A549 (cell line): Measurements from ENCODE around the gene RIPOR2.

Source experiments
- BHLHE40 ChIP-seq: IDR thresholded peaks from 2 replicates; pipeline ENCODE4 v1.6.1; 2012; ENCODE audit warnings: low read depth, low read length, inconsistent platforms
- EP300 ChIP-seq, 2 experiments: fragments of >200 bp; sonication (Bioruptor Twin); formaldehyde crosslinking; IDR thresholded peaks; 2 replicates in 1 of 2; 3 replicates in 1 of 2; pipeline ENCODE4 v1.6.1; 2016 to 2017
- MAFK ChIP-seq: fragments of 450-650 bp; IDR thresholded peaks from 2 replicates; pipeline ENCODE4 v1.6.1; 2014; ENCODE audit not compliant: partially characterized antibody
- MYC ChIP-seq: IDR thresholded peaks from 2 replicates; pipeline ENCODE4 v1.6.1; 2012; ENCODE audit warnings: mild to moderate bottlenecking, inconsistent platforms, low read length, improper control_type of control experiment, borderline replicate concordance
- POLR2A ChIP-seq: IDR thresholded peaks from 2 replicates; pipeline ENCODE4 v1.6.1; 2012; ENCODE audit warnings: mild to moderate bottlenecking, low read length
- RCOR1 ChIP-seq: fragments of 150-350 bp; IDR thresholded peaks from 2 replicates; pipeline ENCODE4 v1.6.1; 2014; ENCODE audit warnings: antibody characterized with exemption, low read length, low read depth
- RFX5 ChIP-seq: fragments of 450-650 bp; IDR thresholded peaks from 2 replicates; pipeline ENCODE4 v1.7.1; 2014; ENCODE audit warnings: antibody characterized with exemption, mild to moderate bottlenecking, moderate library complexity
- TF ChIP-seq, protein P1 (sequence below): fragments of >200 bp; sonication (Bioruptor Twin); formaldehyde crosslinking; IDR thresholded peaks from 3 replicates; pipeline ENCODE4 v1.5.1; 2016
- TF ChIP-seq, protein P2 (sequence below): fragments of >200 bp; sonication (Bioruptor Twin); formaldehyde crosslinking; IDR thresholded peaks from 3 replicates; pipeline ENCODE4 v1.6.1; 2016

DNA sequence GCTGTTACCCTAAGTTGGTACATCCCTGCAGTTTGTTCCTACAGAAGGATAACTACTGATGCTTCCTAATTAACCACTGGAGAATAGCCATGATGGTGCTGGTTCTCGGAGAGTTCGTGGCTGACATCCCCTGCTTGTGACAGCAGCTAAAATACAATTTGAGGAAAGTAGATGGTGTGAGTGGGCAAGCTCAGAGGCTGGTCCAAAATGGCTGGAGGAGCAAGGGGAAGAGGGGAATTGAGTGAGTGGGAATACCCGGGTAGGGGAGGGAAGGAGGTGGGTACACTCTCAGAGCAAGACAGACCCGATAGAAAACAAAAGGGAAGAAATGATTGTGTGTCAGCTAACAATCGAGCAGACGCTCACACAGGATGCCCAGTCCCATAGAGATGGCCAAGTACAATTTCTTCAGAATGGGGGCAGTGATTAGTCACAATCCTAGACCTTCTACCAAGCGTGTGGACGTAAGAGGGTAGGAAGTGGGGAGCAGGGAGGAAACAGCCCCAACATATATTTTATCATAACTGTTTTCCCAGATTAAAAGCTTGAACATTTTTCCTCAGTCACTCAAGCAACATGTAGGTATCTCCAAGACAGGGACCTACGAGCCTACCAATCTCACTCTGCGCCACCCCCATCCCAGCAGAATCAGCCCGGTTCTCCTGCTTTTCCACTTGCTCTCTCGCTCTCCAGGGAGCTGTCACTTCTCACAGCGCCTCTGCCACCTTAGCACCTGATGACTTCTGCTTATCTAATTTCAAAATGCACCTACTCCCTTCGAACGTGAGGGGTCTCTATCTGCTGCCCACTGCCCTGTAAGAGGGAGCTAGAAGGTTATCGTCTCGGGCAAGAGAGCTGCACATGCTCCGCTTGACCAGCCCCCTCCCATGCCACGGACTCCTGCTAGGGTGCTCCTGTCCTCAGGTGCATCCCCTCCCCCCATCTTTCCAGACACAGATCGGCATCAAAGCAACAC, 26.2 kb downstream of the RIPOR2 start:
- TF ChIP-seq, protein P1, sequence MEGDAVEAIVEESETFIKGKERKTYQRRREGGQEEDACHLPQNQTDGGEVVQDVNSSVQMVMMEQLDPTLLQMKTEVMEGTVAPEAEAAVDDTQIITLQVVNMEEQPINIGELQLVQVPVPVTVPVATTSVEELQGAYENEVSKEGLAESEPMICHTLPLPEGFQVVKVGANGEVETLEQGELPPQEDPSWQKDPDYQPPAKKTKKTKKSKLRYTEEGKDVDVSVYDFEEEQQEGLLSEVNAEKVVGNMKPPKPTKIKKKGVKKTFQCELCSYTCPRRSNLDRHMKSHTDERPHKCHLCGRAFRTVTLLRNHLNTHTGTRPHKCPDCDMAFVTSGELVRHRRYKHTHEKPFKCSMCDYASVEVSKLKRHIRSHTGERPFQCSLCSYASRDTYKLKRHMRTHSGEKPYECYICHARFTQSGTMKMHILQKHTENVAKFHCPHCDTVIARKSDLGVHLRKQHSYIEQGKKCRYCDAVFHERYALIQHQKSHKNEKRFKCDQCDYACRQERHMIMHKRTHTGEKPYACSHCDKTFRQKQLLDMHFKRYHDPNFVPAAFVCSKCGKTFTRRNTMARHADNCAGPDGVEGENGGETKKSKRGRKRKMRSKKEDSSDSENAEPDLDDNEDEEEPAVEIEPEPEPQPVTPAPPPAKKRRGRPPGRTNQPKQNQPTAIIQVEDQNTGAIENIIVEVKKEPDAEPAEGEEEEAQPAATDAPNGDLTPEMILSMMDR, result no peak
- no peak for TF ChIP-seq MAFK
- no peak for TF ChIP-seq POLR2A
- no peak for TF ChIP-seq BHLHE40
- TF ChIP-seq, protein P2, sequence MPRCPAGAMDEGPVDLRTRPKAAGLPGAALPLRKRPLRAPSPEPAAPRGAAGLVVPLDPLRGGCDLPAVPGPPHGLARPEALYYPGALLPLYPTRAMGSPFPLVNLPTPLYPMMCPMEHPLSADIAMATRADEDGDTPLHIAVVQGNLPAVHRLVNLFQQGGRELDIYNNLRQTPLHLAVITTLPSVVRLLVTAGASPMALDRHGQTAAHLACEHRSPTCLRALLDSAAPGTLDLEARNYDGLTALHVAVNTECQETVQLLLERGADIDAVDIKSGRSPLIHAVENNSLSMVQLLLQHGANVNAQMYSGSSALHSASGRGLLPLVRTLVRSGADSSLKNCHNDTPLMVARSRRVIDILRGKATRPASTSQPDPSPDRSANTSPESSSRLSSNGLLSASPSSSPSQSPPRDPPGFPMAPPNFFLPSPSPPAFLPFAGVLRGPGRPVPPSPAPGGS, result no peak
- no peak for TF ChIP-seq EP300 (IDR thresholded peaks at IDR 0.05)
- TF ChIP-seq MYC, result no peak
- no peak for TF ChIP-seq RFX5
- no peak for TF ChIP-seq RCOR1
